ENCODE results near the gene GRPEL1. TPM values are rescaled to one million over a fixed set of nuclear protein-coding genes. Genes with fewer than 3 reads are reported as not detected.

The GRPEL1 gene
- total RNA-seq, 4 donors from 2014 or later = 20.8 to 24.0 (median 21.6) TPM

GRCh38 chr4:7070729-7071511 is 3.1 kb upstream of the GRPEL1 start:
- DNase-seq (ENCODE audit: low spot score in 2 of 2) = peak; percentile 85 to 96
- TF ChIP-seq POLR2A (IDR thresholded peaks at IDR 0.05) = no peak
- TF ChIP-seq CTCF (IDR thresholded peaks at IDR 0.05) = peak in 1 of 3 donors; percentile 95
- H3K4me3 ChIP-seq (ENCODE audit: low read depth, poor library complexity, severe bottlenecking) = no peak overlapping the region
- intact Hi-C loops (cut with DNase I; ENCODE audit: low total_unique reads) = loop anchor here (10.0 kb wide), 2 partner anchors 166 to 346 kb away; partner anchors contain the start of gene TBC1D14
- WGBS, 2 donors = 40 to 41% methylated on average over 23 of the region's 23 CpGs

- H3K4me3 ChIP-seq (ENCODE audit: low read depth, poor library complexity, severe bottlenecking) = no peak overlapping the region
- TF ChIP-seq CTCF (IDR thresholded peaks at IDR 0.05) (no peak), POLR2A (IDR thresholded peaks at IDR 0.05) (no peak)
- whole genome bisulfite sequencing, 2 donors = 10 to 18% methylated on average over 18 to 20 of the region's 20 CpGs
- intact Hi-C loops (cut with DNase I; ENCODE audit: low total_unique reads) = loop anchor here (5.0 kb wide), 1 partner anchor 92 kb away; no protein-coding TSS in a partner anchor
- DNase-seq (ENCODE audit: low spot score in 2 of 2) = peak in 1 of 2 donors; percentile 85
Measured at GRCh38 chr4:7068883-7069282, 1.0 kb upstream of the GRPEL1 start.

- WGBS, 2 donors = 0 to 1% methylated on average over 46 to 49 of the region's 50 CpGs
- no peak for TF ChIP-seq POLR2A (IDR thresholded peaks at IDR 0.05)
- DNase-seq (ENCODE audit: low spot score in 2 of 2) = peak in 1 of 2 donors; percentile 100
- intact Hi-C loops (cut with DNase I; ENCODE audit: low total_unique reads) = loop anchor here (5.0 kb wide), 1 partner anchor 91 kb away; no protein-coding TSS in a partner anchor
- peak overlapping the region; percentile 44 for H3K4me3 ChIP-seq (ENCODE audit: low read depth, poor library complexity, severe bottlenecking)
Measured at GRCh38 chr4:7068279-7068842, 497 bp upstream of the GRPEL1 start.

GRCh38 chr4:7067126-7067451 is 775 bp downstream of the GRPEL1 start:
- H3K4me3 ChIP-seq (ENCODE audit: low read depth, poor library complexity, severe bottlenecking) = peak overlapping the region; percentile 93
- intact Hi-C loops (cut with DNase I; ENCODE audit: low total_unique reads) = loop anchor here (5.0 kb wide), 1 partner anchor 90 kb away; no protein-coding TSS in a partner anchor
- TF ChIP-seq POLR2A (IDR thresholded peaks at IDR 0.05) (no peak), CTCF (IDR thresholded peaks at IDR 0.05) (no peak)
- WGBS, 2 donors = 2 to 4% methylated on average over 13 of the region's 13 CpGs
- DNase-seq (ENCODE audit: low spot score in 2 of 2) = no peak

GRCh38 chr4:7066493-7066892 is 1.4 kb downstream of the GRPEL1 start:
- TF ChIP-seq CTCF (IDR thresholded peaks at IDR 0.05) (no peak), POLR2A (IDR thresholded peaks at IDR 0.05) (no peak)
- no peak for DNase-seq (ENCODE audit: low spot score in 2 of 2)
- 87 to 93% methylated on average over 4 of the region's 4 CpGs for WGBS, 2 donors
- H3K4me3 ChIP-seq (ENCODE audit: low read depth, poor library complexity, severe bottlenecking) = no peak overlapping the region
- intact Hi-C loops (cut with DNase I; ENCODE audit: low total_unique reads) = loop anchor here (5.0 kb wide), 1 partner anchor 89 kb away; no protein-coding TSS in a partner anchor

- 94 to 97% methylated on average over 11 of the region's 11 CpGs for WGBS, 2 donors
- no peak overlapping the region for H3K4me3 ChIP-seq (ENCODE audit: low read depth, poor library complexity, severe bottlenecking)
- DNase-seq (ENCODE audit: low spot score in 2 of 2) = no peak
- no peak for TF ChIP-seq POLR2A (IDR thresholded peaks at IDR 0.05)
- no peak for TF ChIP-seq CTCF (IDR thresholded peaks at IDR 0.05)
- intact Hi-C loops (cut with DNase I; ENCODE audit: low total_unique reads) = loop anchor here (5.0 kb wide), 1 partner anchor 89 kb away; no protein-coding TSS in a partner anchor
Measured at GRCh38 chr4:7066006-7066405, 1.9 kb downstream of the GRPEL1 start.

All from lower leg skin (tissue), 4 donors.